TTC549 (cell line): ENCODE measurements around the gene CHN2.

Experiments
- FAIRE-seq: peaks from 2 replicates; lab custom pipeline; 2012; peaks lifted over from hg19 to GRCh38; lab: Jason Lieb, UNC

Gene CHN2

DNA sequence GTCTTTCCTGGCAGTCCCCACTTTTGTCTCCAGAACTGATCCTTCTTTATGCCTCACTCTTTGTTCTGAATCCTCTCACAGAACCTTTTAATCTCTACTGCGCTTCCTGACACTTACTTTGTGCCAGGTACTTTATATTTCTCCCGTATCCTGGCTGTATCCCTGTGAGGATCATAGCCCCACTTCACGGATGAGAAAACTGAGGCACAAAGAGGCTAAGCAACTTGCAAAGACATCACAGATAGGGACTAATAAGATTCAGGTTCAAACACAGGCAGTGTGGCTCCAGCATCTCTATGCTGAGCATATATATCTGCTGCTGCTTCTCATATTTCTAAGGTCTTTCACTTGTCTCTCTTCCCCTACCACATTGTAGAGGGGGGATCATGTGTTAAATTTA is 116.7 kb downstream of the CHN2 start:
- no peak for FAIRE-seq

- no peak for FAIRE-seq
Measured at GRCh38 chr7:29314148-29314547, 119.6 kb downstream of the CHN2 start.

GRCh38 chr7:29315122-29315891 is 120.7 kb downstream of the CHN2 start:
- FAIRE-seq = no peak

DNA sequence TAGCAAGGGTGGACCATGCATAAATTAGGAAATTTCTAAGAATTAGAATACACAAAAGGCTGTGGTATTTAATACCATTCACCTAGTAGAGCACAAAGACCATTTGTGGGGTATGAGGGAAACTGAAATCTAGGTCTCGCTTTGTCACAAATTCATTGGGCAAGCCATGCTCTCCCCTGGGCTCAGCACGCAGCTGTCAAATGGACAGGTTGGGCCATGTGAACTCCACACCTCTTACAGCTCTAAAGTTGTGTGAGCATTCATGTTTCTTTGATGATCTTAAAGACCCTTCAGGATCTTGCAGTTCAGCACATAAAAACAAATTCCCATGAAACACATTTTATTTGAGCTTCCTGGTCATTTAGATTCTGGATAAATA is 121.3 kb downstream of the CHN2 start:
- no peak for FAIRE-seq

GRCh38 chr7:29316926-29317325 is 122.4 kb downstream of the CHN2 start:
- no peak for FAIRE-seq

DNA sequence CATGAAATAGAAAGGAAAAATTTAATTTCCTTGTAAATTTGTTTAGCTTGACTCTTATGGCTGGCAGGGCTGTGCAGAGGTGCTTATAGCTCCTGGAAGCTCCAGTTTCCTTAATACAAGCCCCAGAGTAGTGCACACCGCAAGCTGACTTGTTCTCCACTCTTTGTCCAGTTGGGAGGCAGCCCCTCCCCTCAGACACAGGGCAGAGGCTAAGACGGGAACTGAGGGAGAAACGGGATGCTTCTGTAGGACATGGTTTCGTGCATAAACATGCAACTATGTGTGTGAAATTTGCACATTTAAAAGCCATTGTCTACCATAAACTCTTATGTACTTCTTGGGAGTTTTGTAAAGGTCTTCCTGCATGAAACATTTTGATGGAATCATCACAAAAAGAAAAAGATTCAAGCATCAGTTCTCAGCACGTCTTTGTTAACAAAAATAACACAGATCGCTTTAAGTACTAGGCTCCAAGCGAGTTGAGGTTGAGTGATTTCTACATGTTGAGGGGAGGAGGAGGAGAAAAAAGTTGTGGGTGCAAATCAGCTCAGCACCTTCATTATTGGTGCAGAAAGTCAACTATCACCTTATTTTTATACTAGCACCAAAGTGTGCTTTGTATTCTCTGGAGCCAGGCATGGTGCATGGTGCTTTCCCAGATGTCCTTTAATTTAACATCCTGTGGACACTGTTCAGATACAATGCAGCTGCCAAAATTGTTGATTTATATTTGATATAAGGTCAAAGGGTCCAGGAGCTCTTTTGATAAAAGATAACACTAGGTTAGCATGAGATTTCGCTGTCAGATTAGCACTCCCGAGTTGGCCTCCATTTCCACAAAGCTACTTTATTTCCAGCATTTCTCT is 124.5 kb downstream of the CHN2 start:
- FAIRE-seq = no peak

DNA sequence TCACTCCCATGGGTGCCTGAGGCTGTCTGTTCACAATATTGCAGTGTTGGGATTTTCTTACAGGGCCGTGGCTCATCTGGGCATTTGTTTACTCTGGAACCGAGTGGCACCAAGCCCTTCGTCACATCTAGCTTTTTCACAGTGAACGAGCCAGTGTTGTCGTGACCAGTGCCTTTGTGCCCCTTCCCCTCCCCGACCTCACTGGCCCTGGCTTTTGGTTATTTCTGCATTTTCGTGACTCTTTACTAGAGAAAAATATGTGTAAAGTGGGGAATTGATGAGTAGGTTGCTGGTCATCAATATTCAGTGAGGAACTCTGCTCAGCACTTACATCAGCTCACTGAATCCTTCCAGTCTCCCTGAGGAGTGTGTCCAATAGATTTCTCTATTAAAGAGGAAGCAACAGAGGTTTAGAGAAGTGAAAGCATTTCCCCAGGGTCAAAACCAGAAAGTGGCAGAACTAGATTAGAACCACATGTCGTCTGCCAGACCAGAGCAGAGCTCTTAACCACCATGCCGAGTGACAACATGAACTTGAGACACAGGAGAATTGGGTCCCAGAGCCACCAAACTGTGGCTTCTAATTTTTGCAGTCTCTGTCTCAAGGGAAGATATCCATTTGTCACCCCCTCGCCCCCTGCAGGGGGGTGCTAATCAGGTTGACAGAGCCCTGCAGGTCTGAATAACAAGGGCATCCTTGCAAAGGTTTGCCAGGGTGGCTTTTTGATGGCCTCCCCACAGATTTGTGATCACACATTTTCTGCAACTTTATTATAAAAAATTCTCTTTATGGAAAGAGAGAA is 125.3 kb downstream of the CHN2 start:
- FAIRE-seq = no peak

- no peak for FAIRE-seq
Measured at GRCh38 chr7:29320577-29320976, 126.0 kb downstream of the CHN2 start.

GRCh38 chr7:29322023-29322712 is 127.6 kb downstream of the CHN2 start:
- FAIRE-seq = no peak

DNA sequence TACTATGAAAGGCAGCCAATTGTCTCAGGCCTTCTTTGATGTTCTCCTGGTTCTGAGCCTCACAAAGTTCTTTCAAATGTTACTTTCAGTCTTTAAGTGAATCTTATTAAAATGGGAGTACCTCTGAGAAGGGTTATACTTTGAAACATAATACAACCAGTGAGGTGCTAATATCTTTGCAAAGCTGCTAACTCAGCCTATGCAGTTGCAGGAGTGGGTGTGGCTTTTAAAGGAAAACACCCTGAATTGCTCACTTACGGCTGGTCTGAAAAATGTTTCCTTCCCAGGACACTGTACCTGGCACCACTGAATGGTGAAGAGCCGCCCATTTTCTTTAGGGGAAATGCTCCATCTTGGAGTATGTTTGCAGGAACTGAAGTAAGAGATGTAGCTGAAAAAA is 130.9 kb downstream of the CHN2 start:
- no peak for FAIRE-seq

DNA sequence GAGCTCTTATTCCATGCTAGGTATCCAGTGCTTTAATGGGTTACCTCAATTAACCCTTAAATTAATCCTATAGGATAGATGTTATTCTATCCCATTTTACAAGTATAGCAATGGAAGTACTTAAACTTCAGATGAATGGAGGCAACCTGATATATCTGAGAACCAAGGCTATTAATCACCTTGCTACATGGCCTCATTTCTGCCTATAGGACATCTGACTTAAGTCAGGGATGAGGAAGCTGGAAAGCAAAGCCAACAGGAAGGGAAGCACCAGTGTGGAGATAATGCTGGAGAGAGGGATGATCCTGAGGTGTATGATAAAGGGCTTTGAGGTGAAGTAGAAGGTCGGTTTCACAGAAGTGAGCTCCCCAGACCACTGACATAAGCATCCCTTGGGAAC is 132.3 kb downstream of the CHN2 start:
- FAIRE-seq = no peak

DNA sequence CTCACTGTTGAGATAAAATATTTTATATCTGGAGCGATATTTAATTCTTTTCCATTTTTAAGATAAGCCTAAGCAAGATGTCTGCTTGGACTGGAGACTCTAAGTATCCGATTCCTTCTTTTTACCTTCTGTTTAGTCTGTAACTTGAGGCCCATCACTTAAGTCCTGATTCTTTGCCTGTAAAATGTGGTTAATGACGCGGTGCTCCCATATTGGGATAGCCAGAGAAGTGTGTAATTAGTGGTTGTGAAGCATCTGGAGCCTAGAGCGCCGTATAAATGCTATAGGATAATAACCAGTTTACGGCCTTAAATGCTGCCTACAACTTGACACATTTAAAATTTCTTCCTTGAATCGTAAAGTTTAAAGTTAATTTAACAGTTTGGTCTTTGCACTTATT is 132.9 kb downstream of the CHN2 start:
- FAIRE-seq = no peak

GRCh38 chr7:29328045-29328444 is 133.5 kb downstream of the CHN2 start:
- FAIRE-seq = no peak

GRCh38 chr7:29328811-29329210 is 134.2 kb downstream of the CHN2 start:
- no peak for FAIRE-seq

DNA sequence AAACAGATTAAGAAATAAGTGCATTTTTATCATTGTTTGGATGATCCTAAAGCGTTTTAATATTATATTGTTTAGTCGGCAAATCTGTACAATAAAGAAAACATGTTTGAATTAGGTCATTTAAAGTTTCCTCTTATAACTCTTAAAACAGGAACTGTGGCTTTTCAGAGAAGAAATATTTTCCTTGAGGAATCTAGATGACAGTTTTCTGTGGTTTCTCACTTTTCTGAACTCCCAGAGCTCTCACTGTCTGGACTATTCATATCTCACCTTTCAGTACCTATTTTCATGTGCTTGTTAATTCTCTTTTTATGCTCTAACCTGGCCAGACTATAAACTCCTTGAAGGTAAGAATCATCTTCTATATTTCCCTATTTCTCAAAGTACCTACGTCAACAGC is 135.1 kb downstream of the CHN2 start:
- FAIRE-seq = no peak

GRCh38 chr7:29330136-29330535 is 135.6 kb downstream of the CHN2 start:
- FAIRE-seq = no peak

DNA sequence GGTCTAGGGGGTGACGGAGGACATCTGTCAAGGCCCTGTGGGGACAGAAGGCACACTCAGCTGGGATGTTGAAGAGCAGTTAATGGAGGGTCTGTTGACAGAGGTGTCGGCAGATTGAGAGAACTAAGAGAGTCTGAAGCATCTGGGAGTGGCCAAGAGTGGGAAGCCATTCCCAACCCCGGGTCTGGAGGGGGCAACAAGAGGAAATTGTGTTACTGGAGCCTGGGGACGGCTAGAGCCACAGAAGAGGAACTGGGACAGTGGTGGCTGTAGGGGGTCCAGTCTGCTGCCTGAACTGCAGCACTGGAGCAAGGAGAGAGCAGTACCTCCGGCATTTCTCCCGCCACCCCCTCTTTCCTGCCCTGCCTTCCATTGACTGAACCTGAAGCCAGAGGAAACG is 136.6 kb downstream of the CHN2 start:
- FAIRE-seq = no peak

- FAIRE-seq = no peak
Measured at GRCh38 chr7:29332042-29332811, 137.7 kb downstream of the CHN2 start.

GRCh38 chr7:29332875-29333855 is 138.6 kb downstream of the CHN2 start:
- FAIRE-seq = no peak
